Activated B cell treated with CpG ODN at 0.5 μM for 24 hours (primary cell): ENCODE results near the gene VSTM2B. TPM values are rescaled to one million over a fixed set of nuclear protein-coding genes. Genes with fewer than 3 reads are reported as not detected.

ENCODE experiments used
- ATAC-seq: fragments of 200-7000 bp; cut with Tn5 transposase; one replicate; pipeline ENCODE4 v1.10.0; 2021; ENCODE audit warnings: low read depth, mild to moderate bottlenecking, moderate library complexity
- CTCF ChIA-PET: fragments of 350-600 bp; sonication (Branson Sonifier 250); formaldehyde crosslinking; loops from one replicate; lab custom pipeline; 2021; ENCODE audit warnings: antibody characterized with exemption; lab: Charles Lee
- POLR2A ChIA-PET: fragments of 350-600 bp; sonication (Branson Sonifier 250); formaldehyde crosslinking; loops from one replicate; lab custom pipeline; 2021; ENCODE audit warnings: antibody characterized with exemption; lab: Charles Lee
- DNase-seq: peaks from one replicate; pipeline ENCODE4 v3.0.0; 2022
- H3K27ac Mint-ChIP-seq: one replicate; pipeline ENCODE4 v1.8.0; 2020; ENCODE audit warnings: mixed read lengths
- H3K27me3 Mint-ChIP-seq: one replicate; pipeline ENCODE4 v1.8.0; 2021; ENCODE audit warnings: mixed read lengths
- H3K36me3 Mint-ChIP-seq: one replicate; pipeline ENCODE4 v1.8.0; 2021; ENCODE audit warnings: low read depth, mixed read lengths
- H3K4me1 Mint-ChIP-seq: one replicate; pipeline ENCODE4 v1.8.0; 2021; ENCODE audit warnings: mixed read lengths
- H3K4me3 Mint-ChIP-seq: one replicate; pipeline ENCODE4 v1.8.0; 2020; ENCODE audit warnings: mild to moderate bottlenecking, mixed read lengths
- H3K9me3 Mint-ChIP-seq: one replicate; pipeline ENCODE4 v1.8.0; 2020; ENCODE audit warnings: mixed read lengths
- intact Hi-C: fragments of 100-400 bp; cut with micrococcal nuclease; formaldehyde crosslinking; loops from one replicate; pipeline ENCODE4 v1.15.1; 2024
- total RNA-seq: library from RNA; stranded (reverse); gene quantifications from 2 replicates; pipeline ENCODE4 v1.2.3, GENCODE V29; 2022
- TF ChIP-seq, protein P1 (sequence below): fragments of 200-600 bp; IDR thresholded peaks from one replicate; pipeline ENCODE4 v1.8.0; 2022; ENCODE audit warnings: antibody characterized with exemption, mild to moderate bottlenecking

The VSTM2B gene
- total RNA-seq, 1 donor from 2014 or later: not detected

DNA sequence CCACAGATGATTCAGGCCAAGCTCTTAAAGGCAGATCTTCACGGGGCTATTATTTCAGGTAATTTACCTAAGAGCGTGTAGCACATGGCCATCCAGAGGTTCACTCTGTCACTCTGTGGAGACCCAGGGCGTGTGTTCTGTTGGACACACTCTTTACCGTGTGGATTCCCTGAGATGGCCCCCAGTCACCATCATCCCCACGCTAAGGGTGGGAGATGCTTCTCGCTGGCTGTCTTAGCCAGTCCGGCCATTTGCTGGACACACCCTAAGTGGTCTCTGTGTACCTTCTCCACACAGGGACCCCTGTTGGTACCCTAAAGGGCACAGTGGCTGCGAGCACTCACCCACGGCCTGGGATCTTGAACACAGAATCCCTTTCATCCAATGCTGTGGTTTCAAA lies 86.3 kb downstream of the VSTM2B start:
- intact Hi-C loops: no loop called here
- Mint-ChIP-seq H3K27ac (peak overlapping the region; percentile 83), H3K27me3 (no peaks in the 10 kb centered on the region), H3K36me3 (peaks cover 76% of the 10 kb centered on the region), H3K4me3 (no peak overlapping the region), H3K9me3 (no peaks in the 10 kb centered on the region), H3K4me1 (peaks cover 15% of the 10 kb centered on the region)
- ChIA-PET CTCF (interaction anchor here (0.8 to 4.7 kb wide), 6 partner anchors 52 to 103 kb away, joined by 3 to 118 read pairs (median 9); partner anchors contain the start of gene C19orf12), POLR2A (interaction anchor here (3.8 kb wide), 1 partner anchor 104 kb away, joined by 47 read pairs; the partner anchor contains the start of gene C19orf12)
- ATAC-seq (no peak), DNase-seq (no peak)
- TF ChIP-seq, protein P1, sequence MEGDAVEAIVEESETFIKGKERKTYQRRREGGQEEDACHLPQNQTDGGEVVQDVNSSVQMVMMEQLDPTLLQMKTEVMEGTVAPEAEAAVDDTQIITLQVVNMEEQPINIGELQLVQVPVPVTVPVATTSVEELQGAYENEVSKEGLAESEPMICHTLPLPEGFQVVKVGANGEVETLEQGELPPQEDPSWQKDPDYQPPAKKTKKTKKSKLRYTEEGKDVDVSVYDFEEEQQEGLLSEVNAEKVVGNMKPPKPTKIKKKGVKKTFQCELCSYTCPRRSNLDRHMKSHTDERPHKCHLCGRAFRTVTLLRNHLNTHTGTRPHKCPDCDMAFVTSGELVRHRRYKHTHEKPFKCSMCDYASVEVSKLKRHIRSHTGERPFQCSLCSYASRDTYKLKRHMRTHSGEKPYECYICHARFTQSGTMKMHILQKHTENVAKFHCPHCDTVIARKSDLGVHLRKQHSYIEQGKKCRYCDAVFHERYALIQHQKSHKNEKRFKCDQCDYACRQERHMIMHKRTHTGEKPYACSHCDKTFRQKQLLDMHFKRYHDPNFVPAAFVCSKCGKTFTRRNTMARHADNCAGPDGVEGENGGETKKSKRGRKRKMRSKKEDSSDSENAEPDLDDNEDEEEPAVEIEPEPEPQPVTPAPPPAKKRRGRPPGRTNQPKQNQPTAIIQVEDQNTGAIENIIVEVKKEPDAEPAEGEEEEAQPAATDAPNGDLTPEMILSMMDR: no peak

GRCh38 chr19:29612801-29613595 lies 87.2 kb downstream of the VSTM2B start:
- H3K36me3 Mint-ChIP-seq: peaks cover 78% of the 10 kb centered on the region
- CTCF ChIA-PET: interaction anchor here (1.2 to 4.7 kb wide), 2 partner anchors 59 to 102 kb away, joined by 3 to 118 read pairs; partner anchors contain the start of gene C19orf12

DNA sequence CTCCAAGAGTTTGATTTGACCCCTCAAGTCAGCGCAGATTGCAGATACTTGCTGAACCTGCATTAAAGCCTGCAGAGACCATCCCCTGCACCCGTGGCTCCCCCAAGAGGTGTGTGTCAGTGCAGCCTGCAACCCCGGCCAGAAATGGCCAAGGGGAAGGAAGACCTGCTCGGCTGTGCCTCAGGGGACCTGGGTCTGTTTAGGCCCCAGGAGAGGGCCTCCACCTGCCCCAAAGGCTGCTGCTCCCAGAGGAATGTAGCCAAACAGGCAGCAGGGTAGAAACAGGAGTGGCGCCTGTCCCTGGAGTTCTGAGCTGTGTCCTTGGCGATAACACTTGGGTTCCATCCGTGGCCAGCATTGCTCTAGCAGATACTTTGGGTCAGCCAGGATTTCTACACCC lies 88.3 kb downstream of the VSTM2B start:
- intact Hi-C loops: no loop called here
- Mint-ChIP-seq H3K4me1 (peaks cover 15% of the 10 kb centered on the region), H3K9me3 (no peaks in the 10 kb centered on the region), H3K27me3 (no peaks in the 10 kb centered on the region), H3K36me3 (peaks cover 72% of the 10 kb centered on the region), H3K4me3 (no peak overlapping the region), H3K27ac (no peak overlapping the region)
- CTCF ChIA-PET: interaction anchor here (1.1 kb wide), 1 partner anchor 102 kb away, joined by 3 read pairs; no protein-coding TSS in a partner anchor
- TF ChIP-seq, protein P1: no peak
- POLR2A ChIA-PET: interaction anchor here (0.7 to 1.8 kb wide), 2 partner anchors 8 to 86 kb away, joined by 4 to 9 read pairs; partner anchors contain the start of gene POP4
- no peak for ATAC-seq
- DNase-seq: no peak

More at GRCh38 chr19:29612801-29613595, 87.2 kb downstream of the VSTM2B start:
- H3K4me1 Mint-ChIP-seq: peaks cover 15% of the 10 kb centered on the region
- ATAC-seq (no peak), DNase-seq (no peak)
- TF ChIP-seq, protein P1: no peak
- intact Hi-C loops: no loop called here
- H3K4me3 Mint-ChIP-seq: no peak overlapping the region
- H3K27ac Mint-ChIP-seq: no peak overlapping the region
- no peaks in the 10 kb centered on the region for H3K27me3 Mint-ChIP-seq
- H3K9me3 Mint-ChIP-seq: no peaks in the 10 kb centered on the region
- POLR2A ChIA-PET: interaction anchor here (3.8 kb wide), 1 partner anchor 103 kb away, joined by 47 read pairs; the partner anchor contains the start of gene C19orf12

Other genes with a start within 250 kb of the VSTM2B start
- gene POP4, start 80.3 kb downstream of the VSTM2B start, total RNA-seq: 71.7 and 74.5 TPM in 2 replicates
- gene PLEKHF1, start 139.5 kb downstream of the VSTM2B start, total RNA-seq: 5.5 and 5.8 TPM in 2 replicates
- gene C19orf12, start 189.3 kb downstream of the VSTM2B start, total RNA-seq: 21.1 and 21.6 TPM in 2 replicates